Raji (cell line): ENCODE results near the gene SNX32.

Experiments
- POLR2A ChIP-seq: IDR thresholded peaks from 2 replicates; pipeline ENCODE4 v1.6.1; 2011; ENCODE audit warnings: low read depth, low read length, control low read depth; ENCODE audit not compliant: insufficient read depth

SNX32 gene

GRCh38 chr11:65863889-65864705 lies 30.3 kb downstream of the SNX32 start:
- no peak for TF ChIP-seq POLR2A

GRCh38 chr11:65864706-65865471 lies 31.1 kb downstream of the SNX32 start:
- no peak for TF ChIP-seq POLR2A

DNA sequence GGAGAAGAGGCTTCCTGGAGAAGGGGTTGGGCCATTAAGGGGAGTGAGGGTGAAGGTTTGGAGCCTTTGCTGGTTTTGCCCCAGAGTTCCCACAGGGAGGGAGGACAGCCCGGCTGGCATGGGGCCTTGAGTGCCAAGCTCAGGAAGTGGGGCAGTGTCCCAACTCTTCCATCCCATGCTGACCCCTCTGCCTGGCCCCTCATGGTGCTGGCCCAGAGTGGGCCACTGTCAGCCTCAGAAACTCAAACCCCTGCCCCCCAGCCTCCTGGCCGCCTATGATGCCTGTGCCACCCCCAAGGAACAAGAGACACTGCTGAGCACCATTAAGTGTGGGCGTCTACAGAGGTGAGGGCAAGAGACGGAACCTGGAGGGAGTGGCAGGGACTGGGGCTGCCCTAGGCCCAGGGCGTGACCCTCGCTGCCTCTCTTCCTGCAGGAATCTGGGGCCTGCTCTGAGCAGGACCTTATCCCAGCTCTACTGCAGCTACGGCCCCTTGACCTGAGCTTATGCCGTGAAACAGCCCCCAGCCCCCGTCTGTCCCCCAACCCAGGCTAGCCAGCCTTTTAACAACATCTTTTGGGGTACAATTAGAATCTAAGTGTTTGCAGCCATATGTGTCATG lies 31.9 kb downstream of the SNX32 start:
- TF ChIP-seq POLR2A = no peak

- 0 out of 2 replicates have a peak, but pooled peaks have one; percentile 3 for TF ChIP-seq POLR2A
Measured at GRCh38 chr11:65866509-65867283, 32.9 kb downstream of the SNX32 start.

DNA sequence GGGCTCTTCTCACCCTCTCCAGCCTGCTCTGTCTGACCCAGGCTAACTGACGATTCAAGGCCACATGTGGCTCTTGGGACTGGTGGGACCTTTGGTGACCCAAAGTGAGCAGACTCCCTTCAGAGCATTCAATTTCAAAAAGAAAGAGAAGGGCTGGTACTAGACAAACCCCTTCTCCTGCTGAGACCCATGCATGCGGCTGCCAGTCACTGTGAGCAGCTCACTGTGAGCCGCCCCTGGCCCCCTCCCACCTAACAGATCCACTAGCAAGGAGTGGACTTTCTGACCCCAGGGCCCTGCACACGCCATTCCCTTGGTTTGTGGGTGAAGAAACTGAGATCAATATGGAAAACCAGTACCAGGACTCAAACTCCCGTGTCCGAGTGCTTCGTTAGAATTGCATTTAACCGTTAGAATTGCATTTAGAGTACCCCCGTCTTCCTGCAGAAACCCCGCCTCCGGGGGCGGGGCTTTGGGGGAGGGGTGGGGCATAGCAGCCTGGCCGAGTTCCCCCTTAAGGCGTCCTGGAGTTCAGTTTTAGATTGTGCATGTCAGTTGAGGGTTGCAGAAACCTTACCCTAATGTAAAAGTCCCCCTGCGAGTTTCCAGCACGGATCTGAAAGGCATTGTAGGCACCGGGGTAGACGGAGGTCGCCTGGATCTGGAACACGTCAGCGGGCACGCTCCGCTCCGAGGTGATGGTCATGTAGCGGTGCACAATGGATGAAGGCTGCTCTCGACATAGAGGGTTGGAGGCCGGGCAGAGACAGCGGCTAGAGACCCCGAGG lies 33.7 kb downstream of the SNX32 start:
- TF ChIP-seq POLR2A = no peak

GRCh38 chr11:65868076-65868667 lies 34.4 kb downstream of the SNX32 start:
- TF ChIP-seq POLR2A = 0 out of 2 replicates have a peak, but pooled peaks have one; percentile 9

DNA sequence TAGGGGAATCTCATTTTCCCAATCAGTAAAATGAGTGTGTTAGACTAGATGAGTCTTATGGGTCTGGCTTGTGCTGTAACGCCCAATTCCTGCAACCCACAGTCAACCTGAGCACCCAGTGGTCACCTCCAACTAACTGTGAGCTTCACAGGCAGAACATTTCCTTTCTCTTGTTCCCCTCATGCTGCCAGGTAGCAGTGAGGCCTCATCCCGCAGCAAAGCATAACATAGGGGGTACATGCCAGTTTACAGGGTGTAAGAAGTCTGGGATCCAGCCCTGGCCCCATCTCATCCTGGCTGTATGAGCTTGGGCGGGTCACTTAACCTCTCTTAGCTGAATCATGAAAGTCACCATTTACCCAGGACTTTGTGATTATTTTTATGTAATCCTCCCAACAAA lies 35.1 kb downstream of the SNX32 start:
- TF ChIP-seq POLR2A = no peak

DNA sequence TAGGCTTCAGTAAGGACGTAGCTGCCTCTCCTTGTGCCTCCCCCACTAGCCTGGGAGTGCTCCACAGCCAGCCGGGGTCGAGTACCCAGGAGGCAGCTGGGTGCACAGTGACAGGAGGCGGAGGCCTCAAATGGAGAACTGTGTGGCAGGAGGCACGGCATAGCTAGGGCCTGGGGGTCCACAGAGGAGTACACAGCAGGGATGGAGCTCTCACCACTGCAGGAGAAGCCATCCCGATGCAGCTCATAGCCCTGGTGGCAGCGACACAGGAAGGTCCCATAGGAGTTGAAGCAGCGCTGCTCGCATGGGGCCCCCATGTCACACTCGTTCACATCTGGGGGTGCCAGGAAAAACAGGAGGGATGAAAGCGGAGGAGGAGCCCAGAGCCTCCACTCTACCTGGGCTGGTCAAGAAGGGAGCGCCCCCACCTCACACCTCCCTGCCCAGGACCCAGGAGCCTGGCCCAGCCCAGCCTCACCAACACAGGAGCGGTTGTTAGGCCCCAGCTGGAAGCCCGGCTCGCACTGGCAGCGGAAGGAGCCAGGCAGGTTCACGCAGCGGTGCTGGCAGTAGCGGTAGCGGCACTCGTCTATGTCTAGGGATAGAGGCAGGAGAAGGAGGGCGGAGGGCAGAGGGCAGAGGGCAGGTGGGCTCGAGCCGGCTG lies 36.0 kb downstream of the SNX32 start:
- TF ChIP-seq POLR2A = no peak

- TF ChIP-seq POLR2A = no peak
Measured at GRCh38 chr11:65870307-65870658, 36.5 kb downstream of the SNX32 start.

DNA sequence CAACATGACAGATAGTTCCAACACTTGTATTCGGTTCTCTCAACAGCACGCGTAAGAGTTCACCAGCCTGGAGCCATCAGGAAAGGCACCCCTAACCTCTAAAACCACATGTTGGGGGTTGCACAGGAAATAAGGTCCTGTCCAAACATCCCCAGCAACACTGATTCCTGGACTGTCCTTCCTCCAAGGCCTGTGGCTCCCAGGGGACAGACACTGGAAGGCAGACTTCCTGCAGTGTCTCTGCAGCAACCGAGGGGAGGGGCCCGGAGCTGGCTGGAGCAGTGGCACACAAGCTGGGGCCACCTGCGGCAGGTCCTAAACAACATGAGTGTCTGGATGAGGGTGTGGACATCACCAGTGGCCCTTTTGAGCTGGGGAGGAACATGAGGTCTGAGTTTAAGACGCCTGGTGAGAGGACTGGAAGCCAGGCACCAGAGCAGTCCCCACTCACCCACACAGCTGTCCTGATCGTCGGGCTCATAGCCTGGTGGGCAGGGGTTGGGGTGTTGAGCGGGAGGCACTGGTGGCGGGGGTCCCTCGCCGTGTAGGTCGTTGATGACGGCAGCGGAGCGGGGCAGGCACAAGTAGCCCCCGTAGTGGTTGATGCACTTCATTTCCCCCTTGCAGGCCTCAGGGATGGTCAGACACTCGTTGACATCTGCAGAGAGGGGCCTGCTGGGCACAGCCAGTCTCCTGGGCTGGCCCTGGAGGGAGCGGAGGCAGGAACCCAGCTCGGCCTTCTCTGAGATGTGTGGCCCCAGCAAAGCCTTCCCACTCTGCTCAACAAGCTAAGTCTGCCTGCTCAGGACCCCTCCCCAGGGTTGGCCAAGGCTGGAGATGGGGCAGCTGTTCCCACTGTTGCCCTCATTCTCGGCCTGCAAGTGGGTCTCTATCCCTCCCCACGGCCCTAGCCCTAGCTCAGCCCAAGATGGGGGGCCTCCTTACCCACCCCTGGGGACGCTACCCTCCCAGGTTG lies 37.2 kb downstream of the SNX32 start:
- TF ChIP-seq POLR2A = no peak

- TF ChIP-seq POLR2A = no peak
Measured at GRCh38 chr11:65871811-65872548, 38.2 kb downstream of the SNX32 start.
